ENCODE measurements around the gene TFAP2A. TPM values are rescaled to one million over a fixed set of nuclear protein-coding genes. Genes with fewer than 3 reads are reported as not detected.

The TFAP2A gene
- total RNA-seq, 1 donor from 2014 or later: 0.66 TPM

DNA sequence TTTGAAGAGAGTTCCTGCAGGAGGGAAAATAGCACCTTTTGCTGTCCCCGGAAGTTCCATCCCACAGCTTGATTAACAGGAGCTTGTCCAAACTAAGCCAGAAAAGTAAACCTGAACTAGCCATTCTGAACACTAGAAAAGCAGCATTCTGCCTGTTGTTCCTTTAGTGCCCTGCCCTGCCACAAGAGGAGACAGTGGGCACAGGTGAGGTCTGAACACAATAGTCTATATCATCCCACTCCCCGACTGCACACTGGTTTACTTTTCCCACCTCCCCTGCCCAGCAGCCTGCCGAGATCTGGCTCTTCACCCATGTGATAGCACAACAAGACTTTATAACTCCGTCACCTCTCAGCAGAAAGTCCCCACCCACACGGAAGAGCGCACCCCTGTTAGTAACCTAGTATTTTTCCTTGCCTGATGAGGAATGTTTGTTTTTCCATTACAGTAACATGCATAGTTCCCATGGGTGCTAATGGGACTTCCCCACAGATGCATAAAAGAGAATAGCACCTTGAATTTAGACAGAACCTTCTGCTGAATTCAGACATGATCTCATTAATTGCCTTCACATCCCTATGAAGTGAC lies 59.7 kb downstream of the TFAP2A start:
- intact Hi-C loops (cut with micrococcal nuclease): no loop called here
- no peaks in the 10 kb centered on the region for H3K4me1 ChIP-seq
- H3K27ac ChIP-seq (replicated peaks): no peak overlapping the region
- TF ChIP-seq, protein P1, sequence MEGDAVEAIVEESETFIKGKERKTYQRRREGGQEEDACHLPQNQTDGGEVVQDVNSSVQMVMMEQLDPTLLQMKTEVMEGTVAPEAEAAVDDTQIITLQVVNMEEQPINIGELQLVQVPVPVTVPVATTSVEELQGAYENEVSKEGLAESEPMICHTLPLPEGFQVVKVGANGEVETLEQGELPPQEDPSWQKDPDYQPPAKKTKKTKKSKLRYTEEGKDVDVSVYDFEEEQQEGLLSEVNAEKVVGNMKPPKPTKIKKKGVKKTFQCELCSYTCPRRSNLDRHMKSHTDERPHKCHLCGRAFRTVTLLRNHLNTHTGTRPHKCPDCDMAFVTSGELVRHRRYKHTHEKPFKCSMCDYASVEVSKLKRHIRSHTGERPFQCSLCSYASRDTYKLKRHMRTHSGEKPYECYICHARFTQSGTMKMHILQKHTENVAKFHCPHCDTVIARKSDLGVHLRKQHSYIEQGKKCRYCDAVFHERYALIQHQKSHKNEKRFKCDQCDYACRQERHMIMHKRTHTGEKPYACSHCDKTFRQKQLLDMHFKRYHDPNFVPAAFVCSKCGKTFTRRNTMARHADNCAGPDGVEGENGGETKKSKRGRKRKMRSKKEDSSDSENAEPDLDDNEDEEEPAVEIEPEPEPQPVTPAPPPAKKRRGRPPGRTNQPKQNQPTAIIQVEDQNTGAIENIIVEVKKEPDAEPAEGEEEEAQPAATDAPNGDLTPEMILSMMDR (IDR thresholded peaks at IDR 0.05; ENCODE audit: borderline replicate concordance): no peak
- H3K4me3 ChIP-seq: no peak overlapping the region
- no peak for DNase-seq
- no peaks in the 10 kb centered on the region for H3K36me3 ChIP-seq
- H3K27me3 ChIP-seq (ENCODE audit: low read depth): peaks cover 41% of the 10 kb centered on the region
- H3K9me3 ChIP-seq (replicated peaks): peaks cover 5% of the 10 kb centered on the region

DNA sequence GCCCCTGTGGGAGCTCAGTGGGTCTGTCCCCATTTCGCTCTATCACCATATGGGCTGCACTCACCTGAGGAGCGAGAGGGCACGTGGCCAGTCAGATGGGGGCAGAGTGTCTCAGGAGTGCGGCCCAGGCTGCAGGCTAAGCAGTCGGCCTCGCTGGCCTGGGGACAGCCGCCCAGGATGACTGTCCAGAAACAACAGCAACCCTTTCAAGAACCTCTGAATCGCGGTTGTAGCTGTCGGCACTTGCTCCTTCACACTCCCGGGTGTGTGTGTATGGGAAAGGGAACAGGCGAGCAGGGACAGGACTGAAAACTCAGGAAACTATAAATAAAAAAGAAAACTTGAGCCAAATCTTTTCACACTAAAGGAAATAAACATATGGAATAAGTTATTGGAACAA lies 63.1 kb downstream of the TFAP2A start:
- Histone ChIP-seq H3K36me3 (no peaks in the 10 kb centered on the region), H3K27ac (replicated peaks) (no peak overlapping the region), H3K4me1 (no peaks in the 10 kb centered on the region), H3K4me3 (no peak overlapping the region), H3K27me3 (ENCODE audit: low read depth) (peaks cover 42% of the 10 kb centered on the region), H3K9me3 (replicated peaks) (peaks cover 5% of the 10 kb centered on the region)
- intact Hi-C loops (cut with micrococcal nuclease): no loop called here
- TF ChIP-seq, protein P1 (IDR thresholded peaks at IDR 0.05; ENCODE audit: borderline replicate concordance): no peak
- DNase-seq: no peak

DNA sequence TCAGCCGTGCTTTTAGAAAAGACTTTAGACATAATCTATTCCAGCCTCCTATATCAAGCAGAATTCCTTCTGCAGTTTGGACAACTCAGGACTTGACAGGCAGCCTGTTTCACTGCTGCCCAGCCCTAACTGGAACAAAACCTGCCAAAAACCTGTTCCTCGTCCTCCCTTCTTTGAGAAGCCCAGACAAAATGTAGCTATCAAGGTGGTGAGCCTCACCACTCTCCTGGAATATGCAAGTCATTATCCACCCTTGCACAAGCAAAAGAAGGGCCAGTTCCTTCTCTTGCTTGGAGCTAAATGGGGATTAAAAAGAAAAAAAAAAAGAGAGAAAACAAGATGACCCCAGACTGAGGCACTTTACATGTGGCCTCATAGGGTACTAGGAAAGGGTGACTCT lies 64.2 kb downstream of the TFAP2A start:
- H3K9me3 ChIP-seq (replicated peaks): peaks cover 5% of the 10 kb centered on the region
- peaks cover 42% of the 10 kb centered on the region for H3K27me3 ChIP-seq (ENCODE audit: low read depth)
- TF ChIP-seq, protein P1 (IDR thresholded peaks at IDR 0.05; ENCODE audit: borderline replicate concordance): no peak
- H3K4me1 ChIP-seq: no peaks in the 10 kb centered on the region
- no peak for DNase-seq
- no peak overlapping the region for H3K4me3 ChIP-seq
- H3K27ac ChIP-seq (replicated peaks): no peak overlapping the region
- no peaks in the 10 kb centered on the region for H3K36me3 ChIP-seq
- intact Hi-C loops (cut with micrococcal nuclease): no loop called here

DNA sequence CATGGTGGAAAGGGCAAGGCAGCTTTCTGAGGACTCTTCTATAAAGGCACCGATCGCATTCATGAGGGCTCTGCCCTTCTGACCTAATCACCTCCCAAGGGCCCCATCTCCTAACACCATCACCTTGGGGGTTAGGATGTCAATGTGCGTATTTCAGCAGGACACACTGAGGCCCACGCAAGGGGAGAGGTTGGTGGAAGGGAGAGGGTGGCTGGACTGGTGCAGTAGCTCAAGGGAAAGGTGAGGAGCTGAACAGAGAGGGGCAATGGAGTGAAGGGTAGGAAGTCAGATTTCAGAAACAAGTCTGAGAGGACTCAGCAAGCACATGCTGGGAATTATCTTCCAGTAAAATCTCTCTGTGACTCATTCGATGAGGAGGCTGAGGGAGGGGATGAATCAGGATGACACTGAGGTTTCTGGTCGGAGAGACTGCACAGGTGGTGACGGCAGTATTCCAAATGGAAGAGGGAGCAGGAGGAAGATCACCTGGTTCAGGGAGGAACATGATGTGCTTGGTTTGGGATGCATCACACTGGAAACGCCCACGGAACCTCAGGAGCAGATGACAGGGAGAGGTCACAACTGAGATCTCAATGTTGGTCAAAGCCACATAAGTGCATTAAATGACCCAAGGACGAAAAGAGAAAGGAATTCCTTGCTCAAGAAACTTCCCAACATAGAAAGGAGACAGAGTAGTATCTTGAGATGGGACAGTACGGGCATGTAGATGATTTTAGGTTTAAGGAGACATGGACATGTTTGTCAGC lies 67.1 kb downstream of the TFAP2A start:
- Histone ChIP-seq H3K4me1 (no peaks in the 10 kb centered on the region), H3K27me3 (ENCODE audit: low read depth) (peaks cover 44% of the 10 kb centered on the region), H3K27ac (replicated peaks) (no peak overlapping the region), H3K4me3 (no peak overlapping the region), H3K36me3 (no peaks in the 10 kb centered on the region), H3K9me3 (replicated peaks) (no peaks in the 10 kb centered on the region)
- TF ChIP-seq, protein P1 (IDR thresholded peaks at IDR 0.05; ENCODE audit: borderline replicate concordance): no peak
- intact Hi-C loops (cut with micrococcal nuclease): no loop called here
- DNase-seq: no peak

Small RNAs within 50 kb of the gene (microRNA-seq; reads per million reads assigned to microRNA genes)
- not detected for gene MIR5689

Other genes starting within 250 kb of the TFAP2A start
- gene GCNT2, start 106.3 kb upstream of the TFAP2A start, total RNA-seq: 49.0 TPM

All from left ventricle myocardium inferior (tissue), 1 donor.